ENCODE data around the gene EPB41L2. TPM values are rescaled to one million over a fixed set of nuclear protein-coding genes. Genes with fewer than 3 reads are reported as not detected.
"Not testable (repeated sequence)": the region's sequence is repeated elsewhere in the genome, so short reads cannot be mapped to it uniquely, and the experiment has no call there.

EPB41L2 gene
- total RNA-seq, 1 donor = 47.4 TPM

- H2AFZ ChIP-seq (ENCODE audit: low read length) = no peak overlapping the region
- peaks cover 29% of the 10 kb centered on the region for H3K79me2 ChIP-seq (ENCODE audit: insufficient read depth, low read length)
- no peak for TF ChIP-seq CTCF (IDR thresholded peaks at IDR 0.05; ENCODE audit: extremely low read depth, low read depth, low read length)
- no peaks in the 10 kb centered on the region for H3K27me3 ChIP-seq (ENCODE audit: insufficient read depth, low read length)
- no peaks in the 10 kb centered on the region for H3K9me3 ChIP-seq (ENCODE audit: low read depth, low read length)
- no peak overlapping the region for H3K4me2 ChIP-seq (ENCODE audit: insufficient read depth, low read length)
- H3K27ac ChIP-seq (ENCODE audit: low read depth, low read length) = no peak overlapping the region
- H3K36me3 ChIP-seq (ENCODE audit: insufficient read depth, low read length) = no peaks in the 10 kb centered on the region
- DNase-seq (ENCODE audit: insufficient read length, low spot score, missing footprints) = no peak
- H4K20me1 ChIP-seq (ENCODE audit: insufficient read depth, low read length) = no peaks in the 10 kb centered on the region
- no peak overlapping the region for H3K4me3 ChIP-seq (ENCODE audit: insufficient read depth, low read length)
- peaks cover 26% of the 10 kb centered on the region for H3K4me1 ChIP-seq (ENCODE audit: insufficient read depth, low read length)
These were observed 118.6 kb downstream of the EPB41L2 start for GRCh38 chr6:130944486-130944885.

DNA sequence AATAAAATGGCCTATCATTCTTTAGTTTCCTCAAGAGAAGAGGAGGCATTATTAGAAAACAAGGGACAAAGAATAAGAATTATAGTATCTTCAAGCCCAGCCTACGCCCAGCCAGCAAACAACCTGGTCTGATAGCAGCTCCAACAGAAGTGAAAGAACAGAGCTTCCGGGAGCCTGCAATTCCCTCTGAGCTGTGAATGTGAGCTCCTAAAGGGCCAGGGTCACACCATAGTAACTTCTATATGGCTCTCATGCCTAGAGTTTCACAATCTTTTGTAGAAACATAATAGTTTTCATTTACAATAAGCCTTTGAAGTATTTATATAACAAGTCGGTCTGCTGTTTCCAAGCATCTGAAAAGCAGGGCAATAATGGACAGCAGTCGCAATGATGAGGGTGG lies 119.3 kb downstream of the EPB41L2 start:
- H3K27ac ChIP-seq (ENCODE audit: low read depth, low read length) = no peak overlapping the region

GRCh38 chr6:130942752-130943151 lies 120.3 kb downstream of the EPB41L2 start:
- Histone ChIP-seq H3K4me1 (ENCODE audit: insufficient read depth, low read length) (peaks cover 38% of the 10 kb centered on the region), H3K79me2 (ENCODE audit: insufficient read depth, low read length) (peaks cover 32% of the 10 kb centered on the region)
- not testable (repeated sequence) for H3K4me2 ChIP-seq (ENCODE audit: insufficient read depth, low read length); DNase-seq (ENCODE audit: insufficient read length, low spot score, missing footprints); H3K9me3 ChIP-seq (ENCODE audit: low read depth, low read length); H3K4me3 ChIP-seq (ENCODE audit: insufficient read depth, low read length); H3K27ac ChIP-seq (ENCODE audit: low read depth, low read length); H2AFZ ChIP-seq (ENCODE audit: low read length); H4K20me1 ChIP-seq (ENCODE audit: insufficient read depth, low read length); H3K27me3 ChIP-seq (ENCODE audit: insufficient read depth, low read length); H3K36me3 ChIP-seq (ENCODE audit: insufficient read depth, low read length)

More for the DNA sequence above, 119.3 kb downstream of the EPB41L2 start:
- no peak overlapping the region for H3K4me3 ChIP-seq (ENCODE audit: insufficient read depth, low read length)
- H3K27me3 ChIP-seq (ENCODE audit: insufficient read depth, low read length) = no peaks in the 10 kb centered on the region
- no peak overlapping the region for H3K4me2 ChIP-seq (ENCODE audit: insufficient read depth, low read length)
- no peak for DNase-seq (ENCODE audit: insufficient read length, low spot score, missing footprints)
- TF ChIP-seq CTCF (IDR thresholded peaks at IDR 0.05; ENCODE audit: extremely low read depth, low read depth, low read length) = no peak
- H3K36me3 ChIP-seq (ENCODE audit: insufficient read depth, low read length) = no peaks in the 10 kb centered on the region
- H2AFZ ChIP-seq (ENCODE audit: low read length) = no peak overlapping the region
- peaks cover 29% of the 10 kb centered on the region for H3K79me2 ChIP-seq (ENCODE audit: insufficient read depth, low read length)
- no peaks in the 10 kb centered on the region for H4K20me1 ChIP-seq (ENCODE audit: insufficient read depth, low read length)
- no peaks in the 10 kb centered on the region for H3K9me3 ChIP-seq (ENCODE audit: low read depth, low read length)
- peaks cover 29% of the 10 kb centered on the region for H3K4me1 ChIP-seq (ENCODE audit: insufficient read depth, low read length)

DNA sequence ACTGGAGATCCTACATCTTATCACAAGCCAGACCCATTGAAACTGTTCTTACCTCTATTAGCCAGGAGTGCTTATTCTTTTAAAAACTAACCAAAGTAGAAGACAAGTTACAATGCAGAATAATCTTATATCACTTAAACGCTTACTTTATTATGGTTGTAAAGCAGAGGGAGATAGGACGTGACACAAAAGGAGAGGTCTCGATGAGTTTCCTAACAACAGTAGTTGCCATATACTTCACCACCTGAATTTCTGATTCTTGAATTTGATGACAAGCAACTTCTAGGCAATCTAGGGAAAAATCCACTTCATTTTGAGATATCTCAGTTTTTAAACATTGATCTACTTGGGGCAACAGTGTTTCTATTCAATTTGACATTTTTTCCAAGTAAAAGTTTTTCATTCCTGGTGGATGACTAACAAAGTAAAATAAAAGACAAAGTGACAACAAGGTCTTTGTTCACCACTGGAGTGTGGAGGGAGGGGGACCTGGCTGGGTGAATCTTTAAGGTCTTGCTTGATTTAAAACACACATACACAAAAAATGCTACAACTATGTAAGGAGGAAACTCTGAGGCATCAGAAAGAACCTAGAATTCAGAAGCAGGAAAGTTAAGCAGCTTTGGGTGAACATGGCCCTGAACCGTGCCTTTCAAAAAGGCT lies 125.0 kb downstream of the EPB41L2 start:
- H2AFZ ChIP-seq (ENCODE audit: low read length) = no peak overlapping the region
- DNase-seq (ENCODE audit: insufficient read length, low spot score, missing footprints) = no peak
- no peaks in the 10 kb centered on the region for H3K36me3 ChIP-seq (ENCODE audit: insufficient read depth, low read length)
- peaks cover 20% of the 10 kb centered on the region for H3K79me2 ChIP-seq (ENCODE audit: insufficient read depth, low read length)
- TF ChIP-seq CTCF (IDR thresholded peaks at IDR 0.05; ENCODE audit: extremely low read depth, low read depth, low read length) = no peak
- H4K20me1 ChIP-seq (ENCODE audit: insufficient read depth, low read length) = no peaks in the 10 kb centered on the region
- H3K9me3 ChIP-seq (ENCODE audit: low read depth, low read length) = no peaks in the 10 kb centered on the region
- H3K4me2 ChIP-seq (ENCODE audit: insufficient read depth, low read length) = no peak overlapping the region
- no peak overlapping the region for H3K4me3 ChIP-seq (ENCODE audit: insufficient read depth, low read length)
- H3K27me3 ChIP-seq (ENCODE audit: insufficient read depth, low read length) = no peaks in the 10 kb centered on the region
- H3K27ac ChIP-seq (ENCODE audit: low read depth, low read length) = no peak overlapping the region
- peaks cover 38% of the 10 kb centered on the region for H3K4me1 ChIP-seq (ENCODE audit: insufficient read depth, low read length)

Data from osteoblast (primary cell).